Omental fat pad (tissue), 4 donors: ENCODE measurements around the gene CRABP1. TPM values are rescaled to one million over a fixed set of nuclear protein-coding genes. Genes with fewer than 3 reads are reported as not detected.
A peak's percentile ranks its signal among the peaks of the same experiment; 100 is the strongest.

Experiments
- ATAC-seq: fragments of 150-250 bp; one replicate; pipeline ENCODE4 v1.9.1; 2016; ENCODE audit warnings: mild to moderate bottlenecking, moderate library complexity; ENCODE audit not compliant: low FRiP score
- DNase-seq: peaks from one replicate; pipeline ENCODE4 v3.0.0-alpha.2; 2019; ENCODE audit warnings: low spot score
- CTCF ChIP-seq, 3 donors: fragments of 450-650 bp; IDR thresholded peaks; one replicate each; pipeline ENCODE4 v1.5.1; 2016 to 2017; ENCODE audit warnings: antibody characterized with exemption in 3 of 3, mild to moderate bottlenecking in 3 of 3, moderate library complexity in 2 of 3
- total RNA-seq, 4 donors: library from RNA; depleted of rRNA; stranded (reverse); fragments of >200 nt; gene quantifications; one replicate each; pipeline ENCODE4 v1.1.0, GENCODE V29; 2016

Gene CRABP1
- total RNA-seq, 4 donors from 2014 or later, result 1.6 TPM; not detected in 3

- ATAC-seq, result no peak
- no peak for DNase-seq
- TF ChIP-seq CTCF (IDR thresholded peaks at IDR 0.05), result no peak
Measured at GRCh38 chr15:78317145-78317836, 22.9 kb upstream of the CRABP1 start.

- ATAC-seq (no peak), DNase-seq (no peak)
- no peak for TF ChIP-seq CTCF (IDR thresholded peaks at IDR 0.05)
Measured at GRCh38 chr15:78319588-78319987, 20.6 kb upstream of the CRABP1 start.

GRCh38 chr15:78320183-78320582 is 20.0 kb upstream of the CRABP1 start:
- TF ChIP-seq CTCF (IDR thresholded peaks at IDR 0.05), result no peak
- DNase-seq (no peak), ATAC-seq (peak; percentile 12)

GRCh38 chr15:78321041-78321570 is 19.0 kb upstream of the CRABP1 start:
- no peak for ATAC-seq
- TF ChIP-seq CTCF (IDR thresholded peaks at IDR 0.05), result no peak
- no peak for DNase-seq

GRCh38 chr15:78321786-78322185 is 18.4 kb upstream of the CRABP1 start:
- DNase-seq (no peak), ATAC-seq (no peak)
- no peak for TF ChIP-seq CTCF (IDR thresholded peaks at IDR 0.05)

- DNase-seq (no peak), ATAC-seq (no peak)
- TF ChIP-seq CTCF (IDR thresholded peaks at IDR 0.05), result no peak
Measured at GRCh38 chr15:78322243-78322642, 17.9 kb upstream of the CRABP1 start.
